GM21723 (cell line): ENCODE measurements around the gene GOLGA8F.
"Not testable (repeated sequence)": the region's sequence is repeated elsewhere in the genome, so short reads cannot be mapped to it uniquely, and the experiment has no call there.

Experiments
- ATAC-seq: cut with Tn5 transposase; IDR thresholded peaks from one replicate; pipeline ENCODE4 v1.9.1; 2021; ENCODE audit warnings: mild to moderate bottlenecking, moderate library complexity; ENCODE audit not compliant: unreplicated experiment

The GOLGA8F gene, protein sequence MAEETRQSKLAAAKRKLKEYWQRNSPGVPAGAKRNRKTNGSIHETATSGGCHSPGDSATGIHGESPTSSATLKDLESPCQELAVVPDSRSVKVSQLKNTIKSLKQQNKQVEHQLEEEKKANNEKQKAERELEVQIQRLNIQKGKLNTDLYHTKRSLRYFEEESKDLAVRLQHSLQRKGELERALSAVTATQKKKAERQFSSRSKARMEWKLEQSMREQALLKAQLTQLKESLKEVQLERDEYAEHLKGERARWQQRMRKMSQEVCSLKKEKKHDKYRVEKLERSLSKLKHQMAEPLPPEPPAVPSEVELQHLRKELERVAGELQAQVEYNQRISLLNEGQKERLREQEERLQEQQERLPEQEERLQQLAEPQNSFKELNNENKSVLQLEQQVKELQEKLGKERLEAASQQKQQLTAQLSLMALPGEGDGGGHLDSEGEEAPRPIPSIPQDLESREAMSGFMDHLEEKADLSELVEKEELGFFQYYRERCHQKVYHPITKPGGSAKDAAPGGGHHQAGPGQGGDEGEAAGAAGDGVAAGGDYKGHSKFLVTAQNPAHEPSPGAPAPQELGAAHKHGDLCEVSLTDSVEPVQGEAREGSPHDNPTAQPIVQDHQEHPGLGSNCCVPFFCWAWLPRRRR

DNA sequence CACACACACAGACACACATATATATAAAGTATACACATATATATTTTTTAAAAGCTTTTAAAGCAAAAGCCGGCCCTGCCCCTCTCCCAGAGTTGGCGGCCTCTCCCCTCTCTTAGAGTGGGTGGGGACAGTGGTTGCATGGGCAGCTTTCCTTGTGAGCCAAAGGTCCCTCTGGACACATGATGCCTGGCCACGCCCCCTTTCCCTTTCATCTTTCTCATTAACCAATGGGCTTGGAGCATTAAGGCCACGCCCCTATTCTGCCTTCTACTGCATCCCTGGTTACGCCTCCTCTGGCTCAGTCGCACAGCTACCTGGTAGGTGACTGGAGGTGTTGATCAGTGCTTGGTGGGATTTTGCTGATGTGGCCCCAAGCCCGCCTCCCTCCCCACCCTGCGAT lies at the start of gene GOLGA8F:
Gene GOLGA8F, plus strand, starts transcription at position 301 of the 400 bp plus-strand sequence. Its CDS starts 98 bp downstream, at position 399.
- ATAC-seq: not testable (repeated sequence)

DNA sequence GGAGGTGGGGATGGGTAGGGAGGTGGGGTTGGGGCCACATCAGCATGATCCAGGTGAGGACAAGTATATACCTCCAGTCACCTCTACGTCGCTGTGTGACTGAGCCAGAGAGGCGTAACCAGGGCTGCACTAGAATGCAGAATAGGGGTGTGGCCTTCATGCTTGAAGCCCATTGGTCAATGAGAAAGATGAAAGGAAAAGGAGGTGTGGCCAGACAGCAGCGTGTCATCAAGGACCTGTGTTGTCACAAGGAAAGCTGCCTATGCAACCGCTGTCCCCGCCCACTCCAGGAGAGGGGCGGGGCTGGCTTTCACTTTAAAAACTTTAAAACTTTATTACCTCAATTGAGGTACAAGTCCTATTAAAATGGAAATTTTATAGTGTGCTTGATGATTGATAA lies 20.5 kb upstream of the GOLGA8F start, which contains the start of gene GOLGA6L24:
Gene GOLGA6L24, minus strand, starts transcription at position 101 of the 400 bp plus-strand sequence. Its CDS starts 61 bp downstream, at position 40.
- not testable (repeated sequence) for ATAC-seq

DNA sequence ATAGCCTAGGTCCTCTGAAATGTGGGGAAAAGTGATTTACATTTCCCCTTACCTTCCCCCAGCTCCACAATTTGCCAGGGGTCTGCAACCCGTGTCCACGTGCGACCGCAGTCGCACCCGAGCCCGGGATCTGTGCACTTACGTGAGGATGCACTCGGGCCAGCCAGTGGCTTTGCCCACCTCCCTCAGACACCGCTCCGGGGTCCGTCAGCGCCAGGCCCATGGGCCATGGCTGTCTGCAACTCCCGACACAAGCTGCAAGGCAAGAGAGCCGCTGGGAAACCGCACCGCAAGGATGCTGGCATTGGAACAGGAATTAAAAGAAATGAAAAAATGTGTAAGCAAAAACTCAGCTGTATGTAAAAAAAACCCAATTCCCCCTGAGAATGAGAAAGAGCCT lies 13.0 kb upstream of the GOLGA8F start:
- not testable (repeated sequence) for ATAC-seq

DNA sequence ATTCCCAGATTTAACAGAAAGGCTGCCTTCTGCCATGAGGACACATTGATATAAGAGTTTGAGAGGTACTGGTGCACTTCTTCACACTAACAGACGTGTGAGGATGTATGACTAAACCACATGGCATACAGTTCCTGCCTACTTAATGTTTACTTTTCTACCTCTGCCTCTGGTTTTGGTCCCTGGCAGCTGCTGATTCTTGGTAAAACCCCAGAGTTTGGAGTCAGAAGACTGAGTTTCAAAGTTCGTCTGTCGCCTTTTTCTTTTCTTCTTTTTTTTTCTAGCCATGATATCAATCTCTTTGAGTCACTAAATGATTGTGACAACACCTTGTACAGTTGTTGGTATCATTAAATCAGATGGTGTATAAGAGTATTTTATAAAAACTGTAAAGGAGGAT lies 1.6 kb downstream of the GOLGA8F start:
- not testable (repeated sequence) for ATAC-seq

DNA sequence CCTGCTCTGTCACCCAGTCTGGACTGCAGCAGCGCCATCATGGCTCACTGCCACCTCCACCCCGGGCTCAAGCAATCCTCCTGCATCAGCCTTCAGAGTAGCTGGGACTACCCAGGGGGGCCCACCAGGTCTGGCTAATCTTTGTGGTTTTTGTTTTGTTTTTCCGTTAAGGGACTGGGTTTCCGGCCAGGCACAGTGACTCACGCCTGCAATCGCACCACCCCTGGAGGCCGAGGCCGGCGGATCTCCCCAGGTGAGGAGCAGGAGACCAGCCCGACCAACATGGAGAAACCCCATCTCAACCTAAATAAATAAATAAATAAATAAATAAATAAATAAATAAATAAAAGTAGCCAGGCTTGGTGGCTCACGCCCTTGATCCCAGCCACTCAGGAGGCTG lies 17.6 kb downstream of the GOLGA8F start:
- not testable (repeated sequence) for ATAC-seq

DNA sequence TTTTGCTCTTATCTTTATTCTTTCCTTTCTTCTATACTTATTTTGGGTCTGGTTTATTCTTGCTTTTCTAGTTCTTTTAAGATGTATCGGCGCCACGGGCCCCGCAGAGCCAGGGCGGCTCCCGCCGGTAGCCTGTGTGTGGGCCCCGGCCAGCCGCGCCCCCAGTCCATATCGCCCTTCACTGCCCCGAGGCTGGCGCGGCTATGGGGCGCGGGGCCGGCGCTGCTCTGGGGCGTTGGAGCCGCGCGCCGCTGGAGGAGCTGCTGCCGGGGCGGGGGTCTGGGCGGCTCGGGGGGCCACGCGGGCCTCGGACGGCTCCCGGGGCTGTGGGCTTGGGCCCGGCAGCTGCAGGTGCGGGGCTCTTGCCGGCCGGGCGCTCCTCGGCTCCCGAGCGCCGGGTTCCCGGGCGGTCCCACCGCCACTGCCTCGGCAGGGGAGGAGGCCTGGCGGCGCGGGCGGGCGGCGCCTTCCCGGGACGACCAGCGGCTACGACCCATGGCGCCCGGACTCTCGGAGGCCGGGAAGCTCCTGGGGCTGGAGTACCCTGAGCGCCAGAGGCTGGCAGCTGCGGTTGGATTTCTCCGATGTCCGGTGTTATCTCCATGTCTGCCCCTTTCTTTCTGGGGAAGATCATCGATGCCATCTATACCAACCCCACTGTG lies 24.4 kb downstream of the GOLGA8F start:
- ATAC-seq: not testable (repeated sequence)

DNA sequence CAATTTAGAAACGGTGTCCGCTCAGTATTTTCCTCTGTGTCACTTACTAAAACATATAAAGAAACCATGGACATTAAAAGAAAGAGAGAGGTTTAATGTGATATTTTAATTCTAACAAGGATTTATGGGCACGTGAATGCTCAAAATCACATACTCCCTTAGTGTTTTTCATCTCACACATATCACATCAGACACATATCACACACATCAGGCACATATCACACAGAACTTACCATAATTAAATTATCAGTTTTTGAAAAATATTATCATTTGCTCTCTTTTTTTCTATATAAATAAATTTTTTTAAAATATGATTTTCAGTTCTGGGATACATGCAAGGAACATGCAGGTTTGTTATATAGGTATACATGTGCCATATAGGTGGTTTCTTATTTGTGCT lies 42.0 kb downstream of the GOLGA8F start:
- ATAC-seq: not testable (repeated sequence)

DNA sequence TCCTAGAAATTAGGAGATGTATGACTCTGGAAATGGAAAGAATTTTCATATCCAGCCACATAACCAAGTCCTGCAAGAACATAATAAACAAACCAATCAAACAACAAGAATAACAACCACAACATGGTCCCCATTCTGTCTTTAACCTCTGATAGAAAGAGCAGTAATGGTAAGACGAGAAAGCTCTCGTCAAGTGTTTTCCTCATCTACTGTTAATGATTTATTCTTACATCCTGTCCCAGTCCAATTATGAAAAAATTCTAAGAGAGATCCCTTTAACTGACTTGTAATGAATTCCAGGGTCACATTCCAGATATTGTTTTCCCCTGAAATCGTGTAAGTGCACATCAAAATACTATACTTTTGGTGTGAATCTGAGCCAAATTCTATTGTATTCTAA lies 57.1 kb downstream of the GOLGA8F start:
- not testable (repeated sequence) for ATAC-seq
